H9 (cell line): ENCODE data around the gene TFAP2C. TPM values are rescaled to one million over a fixed set of nuclear protein-coding genes. Genes with fewer than 3 reads are reported as not detected.

Experiments
- DNase-seq: peaks from one replicate; pipeline ENCODE4 v3.0.0-alpha.2; 2017
- H2AFZ ChIP-seq: one replicate; pipeline ENCODE4 v1.6.1; 2013; ENCODE audit warnings: mild to moderate bottlenecking, low read length, control low read depth, moderate library complexity
- H2AK5ac ChIP-seq: 2 replicates; pipeline ENCODE4 v1.6.1; 2013; ENCODE audit warnings: low read length, control low read depth, mixed read lengths; ENCODE audit not compliant: insufficient read length
- H2BK120ac ChIP-seq: one replicate; pipeline ENCODE4 v1.6.1; 2013; ENCODE audit warnings: low read depth, mild to moderate bottlenecking, low read length, control low read depth, inconsistent platforms; ENCODE audit not compliant: poor library complexity, severe bottlenecking
- H2BK12ac ChIP-seq: 2 replicates; pipeline ENCODE4 v1.6.1; 2013; ENCODE audit warnings: low read length, control low read depth, mixed read lengths, low read depth; ENCODE audit not compliant: insufficient read length
- H2BK15ac ChIP-seq: 2 replicates; pipeline ENCODE4 v1.6.1; 2013; ENCODE audit warnings: low read depth, low read length, control low read depth
- H2BK20ac ChIP-seq: one replicate; pipeline ENCODE4 v1.6.1; 2013; ENCODE audit warnings: low read depth, mild to moderate bottlenecking, low read length, control low read depth, inconsistent platforms; ENCODE audit not compliant: poor library complexity, severe bottlenecking
- H2BK5ac ChIP-seq: 2 replicates; pipeline ENCODE4 v1.6.1; 2013; ENCODE audit warnings: low read length, control low read depth, mixed read lengths; ENCODE audit not compliant: insufficient read length
- H3K14ac ChIP-seq: 2 replicates; pipeline ENCODE4 v1.6.1; 2013; ENCODE audit warnings: low read length, control low read depth; ENCODE audit not compliant: insufficient read depth
- H3K18ac ChIP-seq: 2 replicates; pipeline ENCODE4 v1.6.1; 2013; ENCODE audit warnings: low read depth, mild to moderate bottlenecking, mixed read lengths, low read length, control low read depth; ENCODE audit not compliant: insufficient read length
- H3K23ac ChIP-seq: 2 replicates; pipeline ENCODE4 v1.6.1; 2013; ENCODE audit warnings: low read length, control low read depth, mixed read lengths, low read depth; ENCODE audit not compliant: insufficient read length
- H3K23me2 ChIP-seq: 2 replicates; pipeline ENCODE4 v1.6.1; 2013; ENCODE audit warnings: low read depth, mild to moderate bottlenecking, mixed read lengths, low read length, control low read depth; ENCODE audit not compliant: insufficient read length, poor library complexity, severe bottlenecking
- H3K27ac ChIP-seq: 2 replicates; pipeline ENCODE4 v1.5.1; 2013; ENCODE audit warnings: low read length, control low read depth, mixed read lengths, low read depth; ENCODE audit not compliant: insufficient read length
- H3K27me3 ChIP-seq: 2 replicates; pipeline ENCODE4 v1.6.1; 2013; ENCODE audit warnings: low read length, control low read depth, inconsistent platforms; ENCODE audit not compliant: insufficient read depth
- H3K4ac ChIP-seq: 2 replicates; pipeline ENCODE4 v1.6.1; 2013; ENCODE audit warnings: low read depth, mild to moderate bottlenecking, control low read depth, inconsistent platforms, low read length, moderate library complexity
- H3K4me1 ChIP-seq: 2 replicates; pipeline ENCODE4 v1.6.1; 2013; ENCODE audit warnings: low read length, control low read depth, inconsistent platforms; ENCODE audit not compliant: insufficient read depth
- H3K4me2 ChIP-seq: 2 replicates; pipeline ENCODE4 v1.6.1; 2013; ENCODE audit warnings: low read length, control low read depth, mixed read lengths; ENCODE audit not compliant: insufficient read length, insufficient read depth
- H3K56ac ChIP-seq: 2 replicates; pipeline ENCODE4 v1.6.1; 2013; ENCODE audit warnings: low read depth, mild to moderate bottlenecking, mixed read lengths, low read length, control low read depth; ENCODE audit not compliant: insufficient read length
- H3K79me1 ChIP-seq: 2 replicates; pipeline ENCODE4 v1.6.1; 2013; ENCODE audit warnings: low read depth, mild to moderate bottlenecking, moderate library complexity, low read length, control low read depth, inconsistent platforms; ENCODE audit not compliant: insufficient read depth, poor library complexity, severe bottlenecking
- H3K79me2 ChIP-seq: 2 replicates; pipeline ENCODE4 v1.6.1; 2013; ENCODE audit warnings: low read length, control low read depth, inconsistent platforms; ENCODE audit not compliant: insufficient read depth
- H3K9ac ChIP-seq: 2 replicates; pipeline ENCODE4 v1.6.1; 2013; ENCODE audit warnings: low read length, control low read depth, mixed read lengths; ENCODE audit not compliant: insufficient read length; ENCODE audit errors: extremely low read depth
- H3K9me3 ChIP-seq: one replicate; pipeline ENCODE4 v1.6.1; 2013; ENCODE audit warnings: low read depth, low read length, inconsistent platforms; ENCODE audit not compliant: control insufficient read depth
- H3T11ph ChIP-seq: one replicate; pipeline ENCODE4 v1.6.1; 2013; ENCODE audit warnings: mild to moderate bottlenecking, low read length, control low read depth, inconsistent platforms
- H4K20me1 ChIP-seq: one replicate; pipeline ENCODE4 v1.6.1; 2013; ENCODE audit not compliant: control insufficient read depth, insufficient read length, insufficient read depth
- H4K5ac ChIP-seq: 2 replicates; pipeline ENCODE4 v1.6.1; 2013; ENCODE audit warnings: low read depth, mild to moderate bottlenecking, mixed read lengths, low read length, control low read depth; ENCODE audit not compliant: insufficient read length
- H4K8ac ChIP-seq: replicated peaks from 2 replicates; pipeline ENCODE4 v1.6.1; 2013; ENCODE audit warnings: low read length, control low read depth, mixed read lengths, low read depth; ENCODE audit not compliant: insufficient read length
- H4K91ac ChIP-seq: 2 replicates; pipeline ENCODE4 v1.6.1; 2013; ENCODE audit warnings: low read depth, mild to moderate bottlenecking, moderate library complexity, mixed read lengths, low read length, control low read depth; ENCODE audit not compliant: insufficient read length
- H3K27ac Mint-ChIP-seq, 3 experiments: 2 replicates in 2 of 3; 3 replicates in 1 of 3; pipeline ENCODE4 v1.8.0; 2020 to 2021; ENCODE audit warnings: mixed read lengths in 3 of 3, mild to moderate bottlenecking in 1 of 3, moderate library complexity in 1 of 3
- H3K27me3 Mint-ChIP-seq: 2 replicates; pipeline ENCODE4 v1.8.0; 2021; ENCODE audit warnings: low read depth, mild to moderate bottlenecking, moderate library complexity, mixed read lengths
- H3K36me3 Mint-ChIP-seq, 3 experiments: 2 replicates in 2 of 3; 3 replicates in 1 of 3; pipeline ENCODE4 v1.8.0; 2020 to 2021; ENCODE audit warnings: low read depth in 3 of 3, mixed read lengths in 3 of 3; ENCODE audit not compliant: insufficient read depth in 1 of 3
- H3K4me1 Mint-ChIP-seq, 2 experiments: 2 replicates each; pipeline ENCODE4 v1.8.0; 2020; ENCODE audit warnings: mixed read lengths in 2 of 2
- H3K4me3 Mint-ChIP-seq, 2 experiments: 2 replicates in 1 of 2; 3 replicates in 1 of 2; pipeline ENCODE4 v1.8.0; 2020 to 2021; ENCODE audit warnings: mild to moderate bottlenecking in 2 of 2, mixed read lengths in 2 of 2, moderate library complexity in 1 of 2
- H3K9me3 Mint-ChIP-seq, 2 experiments: 2 replicates in 1 of 2; 3 replicates in 1 of 2; pipeline ENCODE4 v1.8.0; 2020; ENCODE audit warnings: mild to moderate bottlenecking in 2 of 2, mixed read lengths in 2 of 2, moderate library complexity in 1 of 2
- CTCF ChIP-seq: fragments of 200-600 bp; sonication (generic); conservative IDR thresholded peaks from 3 replicates; pipeline ENCODE4 v1.8.0; 2021; ENCODE audit warnings: antibody characterized with exemption, mild to moderate bottlenecking
- total RNA-seq: library from RNA; stranded (reverse); gene quantifications from 2 replicates; pipeline ENCODE4 v1.2.1, GENCODE V29; 2021

The TFAP2C gene
- total RNA-seq, 1 experiment from 2014 or later = 24.3 TPM

GRCh38 chr20:56592211-56592610 lies 36.9 kb upstream of the TFAP2C start:
- H3K14ac ChIP-seq = no peak overlapping the region
- H4K91ac ChIP-seq = no peak overlapping the region
- H3K23ac ChIP-seq = no peak overlapping the region
- no peak overlapping the region for H2BK12ac ChIP-seq
- H3K56ac ChIP-seq = no peak overlapping the region
- H2AFZ ChIP-seq = no peak overlapping the region
- no peaks in the 10 kb centered on the region for H3K79me1 ChIP-seq
- H3T11ph ChIP-seq = no peak overlapping the region
- no peaks in the 10 kb centered on the region for H3K9me3 ChIP-seq
- H3K4me1 ChIP-seq = peaks cover 6% of the 10 kb centered on the region; the same call in 1 of the 2 replicates
- no peak overlapping the region for H3K27ac ChIP-seq
- Mint-ChIP-seq H3K4me3 (no peak overlapping the region), H3K27ac (peak overlapping the region in 1 of 3 experiments; percentile 53; a peak in 1 of 7 replicates), H3K27me3 (no peaks in the 10 kb centered on the region; the same call in 1 of the 2 replicates), H3K36me3 (no peaks in the 10 kb centered on the region), H3K4me1 (peaks cover 29 to 34% of the 10 kb centered on the region in 2 experiments), H3K9me3 (peaks cover 0 to 3% of the 10 kb centered on the region in 2 experiments; a peak in 1 of 5 replicates)
- DNase-seq = no peak
- H3K23me2 ChIP-seq = no peaks in the 10 kb centered on the region
- no peak overlapping the region for H4K8ac ChIP-seq
- no peak overlapping the region for H2BK20ac ChIP-seq
- H3K4ac ChIP-seq = no peak overlapping the region
- no peak overlapping the region for H3K18ac ChIP-seq
- H2AK5ac ChIP-seq = no peak overlapping the region
- no peaks in the 10 kb centered on the region for H3K27me3 ChIP-seq
- H3K9ac ChIP-seq = no peak overlapping the region
- no peak overlapping the region for H2BK120ac ChIP-seq
- no peak overlapping the region for H2BK5ac ChIP-seq
- no peaks in the 10 kb centered on the region for H3K79me2 ChIP-seq
- no peak for TF ChIP-seq CTCF
- no peak overlapping the region for H2BK15ac ChIP-seq
- no peaks in the 10 kb centered on the region for H4K20me1 ChIP-seq
- no peak overlapping the region for H3K4me2 ChIP-seq
- H4K5ac ChIP-seq = no peak overlapping the region
